Left lung (tissue), 10 donors: ENCODE measurements around the gene ITGB1BP2. TPM values are rescaled to one million over a fixed set of nuclear protein-coding genes. Genes with fewer than 3 reads are reported as not detected.
"Not testable (repeated sequence)": the region's sequence is repeated elsewhere in the genome, so short reads cannot be mapped to it uniquely, and the experiment has no call there.

Source experiments
- ATAC-seq: fragments of 200-7000 bp; cut with Tn5 transposase; one replicate; pipeline ENCODE4 v1.9.1; 2020; ENCODE audit warnings: moderate library complexity
- DNase-seq, 4 donors: peaks; one replicate each; pipeline ENCODE4 v3.0.0-alpha.2; 2013 to 2020
- H3K27ac ChIP-seq, 2 donors: fragments of 200-600 bp; sonication (generic) in 1 of 2; one replicate each; pipeline versions ENCODE4 v1.5.0 to v1.8.0; 2020 to 2021
- H3K27me3 ChIP-seq, 2 donors: fragments of 200-600 bp; sonication (generic) in 1 of 2; one replicate each; pipeline versions ENCODE4 v1.5.0 to v1.8.0; 2020 to 2021
- H3K36me3 ChIP-seq, 2 donors: fragments of 200-600 bp; sonication (generic) in 1 of 2; one replicate each; pipeline versions ENCODE4 v1.5.0 to v1.8.0; 2020 to 2021
- H3K4me1 ChIP-seq, 2 donors: fragments of 200-600 bp; one replicate each; pipeline ENCODE4 v1.8.0; 2021
- H3K4me3 ChIP-seq, 2 donors: fragments of 200-600 bp; sonication (generic) in 1 of 2; one replicate each; pipeline versions ENCODE4 v1.5.0 to v1.8.0; 2020 to 2021; ENCODE audit warnings: mild to moderate bottlenecking in 1 of 2
- H3K9me3 ChIP-seq, 2 donors: fragments of 200-600 bp; sonication (generic) in 1 of 2; one replicate each; pipeline versions ENCODE4 v1.5.0 to v1.8.0; 2020 to 2021
- CTCF ChIP-seq, 2 donors: fragments of 200-600 bp; sonication (generic) in 1 of 2; IDR thresholded peaks; one replicate each; pipeline versions ENCODE4 v1.5.0 to v1.8.0; 2021; ENCODE audit warnings: antibody characterized with exemption in 2 of 2
- intact Hi-C, 2 donors: fragments of 100-400 bp; cut with DNase I; formaldehyde crosslinking; loops; one replicate each; pipeline versions ENCODE4 v1.11.2 to v1.14.2; 2022
- polyA plus RNA-seq, 6 donors: library from polyadenylated mRNA; unstranded; fragments of 120-200 nt; gene quantifications; one replicate each; pipeline ENCODE4 v1.2.1, GENCODE V29; 2013; ENCODE audit not compliant: insufficient read length in 6 of 6
- total RNA-seq, 2 donors: library from RNA; stranded (reverse); fragmentation: NEBNext Ultra II Directional; extraction: Animal tissue kit (Norgen Biotek cat#: 25700); gene quantifications; one replicate each; pipeline ENCODE4 v1.2.1, GENCODE V29; 2021
- donor health status: DM: no; HTN: yes; CAD: no.
- donor health status: DM: no; HTN: no; CAD: no.

The ITGB1BP2 gene
- total and polyA plus RNA-seq, 8 donors: 0.99 to 3.0 (median 2.6) TPM

DNA sequence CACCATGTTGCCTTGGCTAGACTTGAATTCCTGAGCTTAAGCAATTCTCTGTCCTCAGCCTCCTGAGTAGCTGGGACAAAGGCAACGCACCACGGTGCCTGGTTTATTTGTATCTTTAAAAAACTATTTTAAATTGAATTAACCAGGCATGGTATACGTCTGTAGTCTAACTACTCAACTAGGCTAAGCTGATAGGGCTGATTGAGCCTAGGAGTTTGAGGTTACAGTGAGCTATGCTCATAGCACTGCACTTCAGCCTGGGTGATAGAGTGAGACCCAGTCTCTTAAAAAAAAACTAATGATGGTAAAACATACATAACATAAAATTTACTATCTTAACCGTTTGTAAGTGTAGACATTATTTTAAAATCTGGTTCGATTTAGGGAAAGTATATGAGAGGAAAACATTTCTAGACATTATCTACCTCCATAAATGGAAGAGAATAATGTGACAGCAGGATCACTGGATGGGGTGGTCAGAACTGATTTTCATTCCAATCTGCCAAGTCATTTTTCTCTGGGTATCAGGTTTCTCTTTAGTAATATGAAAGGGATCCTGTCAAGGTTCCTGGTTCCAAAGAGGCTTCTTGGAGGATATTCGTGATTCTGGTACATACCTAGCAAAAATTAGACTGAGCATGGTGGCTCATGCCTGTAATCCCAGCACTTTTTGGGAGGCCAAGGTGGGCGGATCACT lies 8.7 kb upstream of the ITGB1BP2 start:
- Histone ChIP-seq H3K4me3 (no peak overlapping the region), H3K9me3 (no peaks in the 10 kb centered on the region), H3K27ac (no peak overlapping the region), H3K36me3 (peaks cover 0 to 80% of the 10 kb centered on the region in 2 donors), H3K27me3 (no peaks in the 10 kb centered on the region), H3K4me1 (no peaks in the 10 kb centered on the region)
- intact Hi-C loops: no loop called here
- ATAC-seq (no peak), DNase-seq (no peak)
- no peak for TF ChIP-seq CTCF (IDR thresholded peaks at IDR 0.05)

GRCh38 chrX:71296806-71297205 lies 4.7 kb upstream of the ITGB1BP2 start:
- TF ChIP-seq CTCF (IDR thresholded peaks at IDR 0.05): no peak
- peaks cover 0 to under 1% of the 10 kb centered on the region in 2 donors for H3K4me1 ChIP-seq
- H3K4me3 ChIP-seq: no peak overlapping the region
- ATAC-seq: no peak
- DNase-seq: no peak
- no peak overlapping the region for H3K27ac ChIP-seq
- no peaks in the 10 kb centered on the region for H3K27me3 ChIP-seq
- intact Hi-C loops: no loop called here
- H3K36me3 ChIP-seq: peaks cover 0 to 93% of the 10 kb centered on the region in 2 donors
- H3K9me3 ChIP-seq: no peaks in the 10 kb centered on the region

GRCh38 chrX:71298119-71298518 lies 3.4 kb upstream of the ITGB1BP2 start:
- ATAC-seq: no peak
- Histone ChIP-seq H3K36me3 (peaks cover 0 to 80% of the 10 kb centered on the region in 2 donors), H3K9me3 (no peaks in the 10 kb centered on the region), H3K27ac (no peak overlapping the region), H3K4me1 (peaks cover 0 to 11% of the 10 kb centered on the region in 2 donors), H3K27me3 (no peaks in the 10 kb centered on the region), H3K4me3 (no peak overlapping the region)
- no peak for DNase-seq
- intact Hi-C loops: no loop called here
- no peak for TF ChIP-seq CTCF (IDR thresholded peaks at IDR 0.05)

- H3K27me3 ChIP-seq, H3K9me3 ChIP-seq, ATAC-seq, H3K27ac ChIP-seq, DNase-seq, intact Hi-C loops, H3K4me3 ChIP-seq: not testable (repeated sequence)
- H3K36me3 ChIP-seq: peaks cover 0 to 66% of the 10 kb centered on the region in 2 donors
- peaks cover 0 to 11% of the 10 kb centered on the region in 2 donors for H3K4me1 ChIP-seq
Observed at GRCh38 chrX:71300064-71300463, 1.5 kb upstream of the ITGB1BP2 start.

DNA sequence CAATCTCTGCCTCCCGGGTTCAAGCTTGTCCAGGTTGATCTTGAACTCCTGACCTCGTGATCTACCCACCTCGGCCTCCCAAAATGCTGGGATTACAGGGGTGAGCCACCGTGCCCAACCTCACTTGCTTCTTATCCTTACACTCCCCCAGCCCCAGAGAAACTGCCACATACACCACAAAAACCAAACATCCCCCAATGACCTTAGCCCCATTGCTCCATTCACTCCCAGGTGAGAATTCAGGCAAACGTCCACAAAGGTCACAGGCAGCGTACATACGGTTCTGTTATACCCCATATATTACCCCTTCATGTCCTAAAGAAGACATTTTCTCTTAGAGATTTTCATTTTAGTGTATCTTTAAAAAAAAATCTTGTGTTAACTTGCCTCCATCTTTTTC lies 1.1 kb upstream of the ITGB1BP2 start:
- ATAC-seq, DNase-seq, H3K27ac ChIP-seq, intact Hi-C loops, H3K4me3 ChIP-seq, H3K27me3 ChIP-seq, H3K9me3 ChIP-seq: not testable (repeated sequence)
- H3K4me1 ChIP-seq: peaks cover 0 to 11% of the 10 kb centered on the region in 2 donors
- peaks cover 0 to 61% of the 10 kb centered on the region in 2 donors for H3K36me3 ChIP-seq

- Histone ChIP-seq H3K36me3 (peaks cover 0 to 40% of the 10 kb centered on the region in 2 donors), H3K27ac (no peak overlapping the region), H3K4me1 (peaks cover 0 to 11% of the 10 kb centered on the region in 2 donors), H3K4me3 (no peak overlapping the region), H3K27me3 (no peaks in the 10 kb centered on the region), H3K9me3 (no peaks in the 10 kb centered on the region)
- DNase-seq: no peak
- TF ChIP-seq CTCF (IDR thresholded peaks at IDR 0.05): no peak
- ATAC-seq: no peak
- intact Hi-C loops: no loop called here
Observed at GRCh38 chrX:71302461-71303213, 1.1 kb downstream of the ITGB1BP2 start.
